Uterus (tissue), 2 donors: ENCODE measurements around the gene PPIAL4G.
"Not testable (repeated sequence)": the region's sequence is repeated elsewhere in the genome, so short reads cannot be mapped to it uniquely, and the experiment has no call there.

Experiments
- CTCF ChIP-seq, 4 experiments: fragments of 200-600 bp in 2 of 4; fragments of 450-650 bp in 2 of 4; sonication (generic) in 2 of 4; IDR thresholded peaks; one replicate each; pipeline ENCODE4 v1.5.1; 2016 to 2019; ENCODE audit warnings: antibody characterized with exemption in 4 of 4, mild to moderate bottlenecking in 2 of 4, moderate library complexity in 1 of 4
- POLR2A ChIP-seq, 2 donors: fragments of 450-650 bp; IDR thresholded peaks; one replicate each; pipeline ENCODE4 v1.6.1; 2016; ENCODE audit warnings: antibody characterized with exemption in 2 of 2, mild to moderate bottlenecking in 1 of 2, moderate library complexity in 1 of 2

DNA sequence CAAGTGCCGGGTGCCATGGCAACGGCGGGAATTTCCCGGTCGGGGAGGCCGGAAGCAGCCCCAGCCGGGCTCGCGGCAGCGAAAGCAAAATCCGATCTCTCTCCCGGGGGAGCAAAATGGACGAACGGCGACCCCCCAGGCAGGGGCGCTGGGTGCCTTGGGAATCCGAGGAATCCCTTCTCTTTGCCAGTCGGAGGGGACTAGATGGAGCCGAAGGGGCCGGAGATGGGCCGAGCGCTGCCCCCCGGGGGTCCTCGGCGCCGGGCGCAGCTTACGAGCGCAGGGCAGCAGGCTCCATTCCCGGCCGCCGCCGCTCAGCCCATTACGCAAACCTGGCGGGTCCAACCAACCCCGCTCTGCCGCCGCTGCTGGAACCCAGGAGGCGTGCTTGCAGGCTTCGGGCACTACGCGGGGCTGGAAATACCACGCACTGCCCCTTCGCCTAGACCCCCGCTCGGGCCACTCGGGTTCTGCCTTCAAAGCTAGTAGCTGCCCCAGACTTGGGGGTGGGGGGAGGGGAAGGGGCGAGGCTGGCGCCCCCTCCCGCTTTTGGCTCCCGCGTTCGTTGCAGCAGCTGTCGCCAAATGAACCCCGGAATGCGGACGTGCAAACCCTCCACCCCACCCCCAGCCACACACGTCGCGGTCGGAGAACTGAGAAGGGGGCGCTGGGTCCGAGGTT lies 24.1 kb downstream of the PPIAL4G start:
- not testable (repeated sequence) for TF ChIP-seq CTCF, POLR2A (IDR thresholded peaks at IDR 0.05)
